HFFc6 (cell line): ENCODE data around the gene PIGC. TPM values are rescaled to one million over a fixed set of nuclear protein-coding genes. Genes with fewer than 3 reads are reported as not detected.

ENCODE experiments used
- DNase-seq: peaks from one replicate; pipeline ENCODE4 v3.0.0-alpha.2; 2018
- H3K27ac Mint-ChIP-seq: 2 replicates; pipeline ENCODE4 v1.8.0; 2020; ENCODE audit warnings: mild to moderate bottlenecking, mixed read lengths
- H3K27me3 Mint-ChIP-seq: 2 replicates; pipeline ENCODE4 v1.8.0; 2021; ENCODE audit warnings: mild to moderate bottlenecking, moderate library complexity, mixed read lengths; ENCODE audit not compliant: insufficient read depth
- H3K36me3 Mint-ChIP-seq: 2 replicates; pipeline ENCODE4 v1.8.0; 2021; ENCODE audit warnings: low read depth, mixed read lengths
- H3K4me1 Mint-ChIP-seq: 2 replicates; pipeline ENCODE4 v1.8.0; 2020; ENCODE audit warnings: low read depth, mixed read lengths
- H3K4me3 Mint-ChIP-seq: 2 replicates; pipeline ENCODE4 v1.8.0; 2020; ENCODE audit warnings: mild to moderate bottlenecking, moderate library complexity, mixed read lengths
- H3K9me3 Mint-ChIP-seq: 2 replicates; pipeline ENCODE4 v1.8.0; 2020; ENCODE audit warnings: mild to moderate bottlenecking, mixed read lengths
- total RNA-seq, 6 experiments: library from RNA; stranded (reverse); fragmentation: NEBNext Ultra II Directional; extraction: Animal tissue kit (Norgen Biotek cat#: 25700); gene quantifications; 2 replicates in 1 of 6; 3 replicates in 5 of 6; pipeline ENCODE4 v1.2.3, GENCODE V29; 2021
- TF ChIP-seq, protein P1 (sequence below): fragments of 200-600 bp; sonication (generic); IDR thresholded peaks from 2 replicates; pipeline ENCODE4 v1.5.0; 2021; ENCODE audit warnings: antibody characterized with exemption, mild to moderate bottlenecking

The PIGC gene
- total RNA-seq, 6 experiments from 2014 or later: 14.2 to 17.1 (median 15.3) TPM

DNA sequence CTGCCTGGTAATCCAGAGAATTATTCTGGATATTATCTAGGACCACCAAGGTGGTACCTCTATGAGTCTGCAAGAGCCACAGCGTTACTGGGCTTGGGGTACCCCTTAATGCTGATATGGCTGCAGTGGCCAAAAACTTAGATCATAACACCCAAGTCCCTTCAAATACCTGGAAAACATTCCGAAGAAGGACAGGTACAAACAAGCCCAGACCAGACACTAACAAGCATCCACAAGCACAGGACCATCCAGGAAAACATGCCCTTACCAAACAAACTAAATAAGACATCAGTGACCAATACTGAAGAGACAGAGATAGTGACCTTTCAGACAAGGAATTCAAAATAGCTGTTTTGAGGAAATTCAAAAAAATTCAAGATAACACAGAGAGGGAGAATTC lies 20.5 kb downstream of the PIGC start:
- no peaks in the 10 kb centered on the region for H3K27me3 Mint-ChIP-seq
- no peak overlapping the region for H3K27ac Mint-ChIP-seq
- no peak for DNase-seq
- TF ChIP-seq, protein P1, sequence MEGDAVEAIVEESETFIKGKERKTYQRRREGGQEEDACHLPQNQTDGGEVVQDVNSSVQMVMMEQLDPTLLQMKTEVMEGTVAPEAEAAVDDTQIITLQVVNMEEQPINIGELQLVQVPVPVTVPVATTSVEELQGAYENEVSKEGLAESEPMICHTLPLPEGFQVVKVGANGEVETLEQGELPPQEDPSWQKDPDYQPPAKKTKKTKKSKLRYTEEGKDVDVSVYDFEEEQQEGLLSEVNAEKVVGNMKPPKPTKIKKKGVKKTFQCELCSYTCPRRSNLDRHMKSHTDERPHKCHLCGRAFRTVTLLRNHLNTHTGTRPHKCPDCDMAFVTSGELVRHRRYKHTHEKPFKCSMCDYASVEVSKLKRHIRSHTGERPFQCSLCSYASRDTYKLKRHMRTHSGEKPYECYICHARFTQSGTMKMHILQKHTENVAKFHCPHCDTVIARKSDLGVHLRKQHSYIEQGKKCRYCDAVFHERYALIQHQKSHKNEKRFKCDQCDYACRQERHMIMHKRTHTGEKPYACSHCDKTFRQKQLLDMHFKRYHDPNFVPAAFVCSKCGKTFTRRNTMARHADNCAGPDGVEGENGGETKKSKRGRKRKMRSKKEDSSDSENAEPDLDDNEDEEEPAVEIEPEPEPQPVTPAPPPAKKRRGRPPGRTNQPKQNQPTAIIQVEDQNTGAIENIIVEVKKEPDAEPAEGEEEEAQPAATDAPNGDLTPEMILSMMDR: no peak
- H3K9me3 Mint-ChIP-seq: no peaks in the 10 kb centered on the region
- no peaks in the 10 kb centered on the region for H3K36me3 Mint-ChIP-seq
- peaks cover under 1% of the 10 kb centered on the region; the same call in 1 of the 2 replicates for H3K4me1 Mint-ChIP-seq
- no peak overlapping the region for H3K4me3 Mint-ChIP-seq

DNA sequence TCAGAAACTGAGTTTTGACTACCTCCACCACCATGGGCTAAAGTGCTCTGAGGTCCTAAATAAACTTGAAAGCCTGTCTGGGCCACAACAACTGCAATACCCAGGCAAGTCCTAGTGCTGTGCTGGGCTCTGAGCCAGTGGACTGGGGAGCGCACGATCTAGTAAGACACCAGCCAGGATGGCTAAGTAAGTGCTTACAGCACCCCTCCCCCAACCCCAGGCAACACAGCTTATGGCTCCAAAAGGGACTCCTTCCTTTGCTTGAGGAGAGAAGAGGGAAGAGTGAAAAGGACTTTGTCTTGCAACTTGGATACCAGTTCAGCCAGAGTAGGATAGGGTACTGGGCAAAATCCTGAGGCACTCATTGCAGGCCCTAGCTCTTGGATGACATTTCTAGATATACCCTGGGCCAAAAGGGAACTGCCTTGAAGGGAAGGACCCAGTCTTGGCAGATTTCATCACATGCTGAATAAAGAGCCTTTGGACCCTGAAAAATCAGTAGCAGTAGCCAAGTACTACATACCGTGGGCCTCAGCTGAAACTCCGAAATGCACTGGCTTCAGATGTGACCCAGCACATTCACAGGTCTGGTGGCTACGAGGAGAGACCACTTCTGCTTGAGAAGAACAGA lies 21.8 kb downstream of the PIGC start:
- TF ChIP-seq, protein P1: no peak
- peaks cover 12% of the 10 kb centered on the region for H3K4me1 Mint-ChIP-seq
- no peak for DNase-seq
- no peak overlapping the region for H3K4me3 Mint-ChIP-seq
- H3K27ac Mint-ChIP-seq: no peak overlapping the region
- H3K27me3 Mint-ChIP-seq: no peaks in the 10 kb centered on the region
- no peaks in the 10 kb centered on the region for H3K36me3 Mint-ChIP-seq
- H3K9me3 Mint-ChIP-seq: no peaks in the 10 kb centered on the region

DNA sequence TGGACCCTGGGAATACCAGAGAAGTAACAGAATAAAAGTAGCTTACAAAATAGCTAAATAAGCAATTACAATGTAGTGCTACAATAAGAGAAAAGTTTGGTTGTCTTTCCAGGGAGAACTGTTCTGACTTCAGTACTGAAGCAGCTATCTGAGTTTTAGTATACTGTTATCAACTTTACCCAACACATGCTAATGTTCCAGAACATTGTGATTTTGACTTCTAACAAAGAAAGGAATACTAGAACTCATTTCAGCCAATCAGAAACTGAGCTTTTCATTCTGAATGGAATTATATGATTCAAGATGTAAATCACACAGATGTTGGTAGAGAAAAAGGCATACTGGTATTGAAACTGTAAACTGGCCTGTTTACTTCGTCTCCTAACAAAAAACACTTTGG lies 23.5 kb downstream of the PIGC start, which contains the start of gene C1orf105:
Gene C1orf105, plus strand, starts transcription at position 301 of the 400 bp plus-strand sequence. CDS start 201 bp downstream, outside the sequence.
- DNase-seq: no peak
- peaks cover 12% of the 10 kb centered on the region for H3K4me1 Mint-ChIP-seq
- no peak within 1 kb of the TSS for H3K27ac Mint-ChIP-seq
- H3K9me3 Mint-ChIP-seq: no peaks in the 10 kb centered on the region
- H3K4me3 Mint-ChIP-seq: no peak within 1 kb of the TSS
- no peaks in the 10 kb centered on the region for H3K27me3 Mint-ChIP-seq
- TF ChIP-seq, protein P1: no peak
- no peaks in the 10 kb centered on the region for H3K36me3 Mint-ChIP-seq

DNA sequence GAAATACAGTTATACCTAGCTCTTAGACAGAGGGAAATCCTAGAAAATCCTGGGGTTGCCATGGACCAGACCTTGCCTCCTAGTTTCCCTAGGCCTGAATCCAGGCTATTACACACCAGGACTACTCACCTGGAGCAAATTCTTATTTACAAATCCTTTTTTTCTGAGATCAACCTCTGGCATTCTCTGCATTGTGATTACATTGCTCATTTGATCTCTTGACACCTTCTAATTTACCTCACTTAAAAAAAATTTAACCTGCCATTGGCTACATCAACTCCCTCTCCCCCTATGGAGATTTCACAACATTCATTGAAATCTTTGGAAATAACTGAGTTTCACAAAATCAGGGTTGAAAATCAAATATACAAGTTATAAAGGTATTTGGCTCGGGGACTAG lies 26.3 kb downstream of the PIGC start:
- DNase-seq: no peak
- H3K36me3 Mint-ChIP-seq: no peaks in the 10 kb centered on the region
- no peak overlapping the region for H3K4me3 Mint-ChIP-seq
- TF ChIP-seq, protein P1: no peak
- no peaks in the 10 kb centered on the region for H3K9me3 Mint-ChIP-seq
- H3K27ac Mint-ChIP-seq: no peak overlapping the region
- no peaks in the 10 kb centered on the region; the same call in 1 of the 2 replicates for H3K27me3 Mint-ChIP-seq
- peaks cover 29% of the 10 kb centered on the region for H3K4me1 Mint-ChIP-seq

DNA sequence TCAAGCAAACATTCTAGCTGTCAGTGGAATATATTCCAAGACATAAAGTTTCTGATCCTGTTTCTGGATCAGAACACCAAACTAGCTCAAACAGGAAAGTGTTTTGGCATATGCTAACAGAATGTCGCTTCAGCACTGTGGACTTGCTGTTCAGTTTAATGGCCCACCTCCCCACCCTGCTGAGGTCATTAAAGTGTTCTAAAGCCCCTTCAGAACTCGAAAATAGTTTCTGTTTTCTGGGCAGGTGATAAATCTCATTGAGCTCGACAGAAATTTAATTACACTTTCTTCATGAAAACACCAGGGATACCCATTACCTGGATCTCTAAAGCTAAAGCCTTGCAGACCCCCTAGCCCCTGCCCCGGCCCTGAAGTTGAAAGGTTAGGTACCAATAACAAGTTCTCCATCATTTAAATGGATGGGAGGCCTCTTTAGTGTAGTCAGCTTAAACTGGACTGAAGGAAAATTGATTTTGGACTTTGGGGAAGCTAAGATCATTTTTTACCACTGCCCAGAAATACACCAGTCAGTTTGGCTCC lies 27.3 kb downstream of the PIGC start:
- H3K27ac Mint-ChIP-seq: no peak overlapping the region
- DNase-seq: no peak
- TF ChIP-seq, protein P1: no peak
- H3K9me3 Mint-ChIP-seq: no peaks in the 10 kb centered on the region
- H3K27me3 Mint-ChIP-seq: no peaks in the 10 kb centered on the region; the same call in 1 of the 2 replicates
- no peaks in the 10 kb centered on the region for H3K36me3 Mint-ChIP-seq
- no peak overlapping the region for H3K4me3 Mint-ChIP-seq
- H3K4me1 Mint-ChIP-seq: peaks cover 39% of the 10 kb centered on the region
